DMS 273 (cell line): ENCODE measurements around the gene SPATC1L.

Experiments used
- DNase-seq: peaks from one replicate; lab custom pipeline; 2025; ENCODE audit not compliant: unreplicated experiment; lab: John Stamatoyannopoulos, UW

Gene SPATC1L

DNA sequence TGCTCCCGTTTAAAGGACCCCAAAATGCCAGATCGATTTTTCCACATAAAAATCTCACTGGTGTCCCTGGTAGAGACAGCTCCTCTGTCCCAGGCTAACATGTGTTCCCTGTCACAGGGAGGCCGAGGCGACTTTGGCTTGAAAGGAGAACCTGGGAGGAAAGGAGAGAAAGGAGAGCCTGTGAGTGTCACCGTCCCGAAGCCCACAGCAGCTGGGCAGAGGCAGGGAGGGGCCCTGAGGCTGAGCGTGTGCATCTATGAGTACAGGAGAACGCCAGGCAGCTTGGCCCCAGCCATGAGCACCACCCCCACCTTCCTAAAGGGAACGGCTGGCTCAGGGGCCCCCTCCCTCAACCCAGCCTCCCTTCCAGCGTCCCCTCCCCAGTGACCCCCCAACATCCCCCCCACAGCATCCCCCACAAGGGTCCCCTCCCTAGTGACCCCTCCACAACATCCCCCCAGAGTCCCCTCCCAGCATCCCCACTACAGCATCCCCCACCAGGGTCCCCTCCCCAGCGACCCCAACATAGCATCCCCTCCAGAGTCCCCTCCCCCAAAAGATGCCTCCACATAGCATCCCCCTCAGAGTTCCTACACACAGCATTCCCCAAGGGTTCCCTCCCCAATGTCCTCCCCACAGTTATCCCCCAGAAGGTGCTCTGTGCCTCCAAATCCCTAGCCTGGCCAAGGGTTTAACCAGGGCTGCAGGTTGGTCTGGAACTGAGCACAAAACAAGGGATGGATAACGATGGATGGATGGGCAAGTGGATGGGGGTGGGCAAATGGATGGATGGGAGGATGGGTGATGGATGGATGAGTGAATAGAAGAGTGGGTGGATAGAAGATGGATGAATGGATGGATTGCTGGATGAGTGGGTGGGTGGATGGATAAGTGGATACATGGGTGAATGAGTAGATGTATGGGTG lies 61.2 kb downstream of the SPATC1L start:
- no peak for DNase-seq

DNA sequence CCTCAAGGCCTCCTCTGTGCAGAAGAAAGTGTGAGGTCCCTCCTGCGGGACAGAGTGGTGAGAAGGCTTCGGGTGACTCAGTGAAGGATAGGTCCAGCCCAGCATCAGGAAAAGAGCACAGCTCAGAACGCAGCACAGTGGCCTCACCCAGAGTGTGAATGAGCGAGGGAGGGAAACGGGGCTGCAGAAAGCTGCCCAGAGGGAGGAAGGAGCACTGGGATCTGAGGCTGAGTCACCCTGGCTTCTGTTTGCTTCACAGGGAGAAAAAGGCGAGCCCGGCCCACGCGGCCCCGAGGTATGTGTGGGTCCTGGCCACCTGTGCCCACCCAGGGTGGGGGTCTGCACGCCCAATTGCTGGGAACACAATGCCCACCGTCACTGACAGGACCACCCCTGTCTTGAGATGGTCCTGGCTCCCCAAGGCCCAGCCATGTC lies 62.0 kb downstream of the SPATC1L start:
- no peak for DNase-seq

DNA sequence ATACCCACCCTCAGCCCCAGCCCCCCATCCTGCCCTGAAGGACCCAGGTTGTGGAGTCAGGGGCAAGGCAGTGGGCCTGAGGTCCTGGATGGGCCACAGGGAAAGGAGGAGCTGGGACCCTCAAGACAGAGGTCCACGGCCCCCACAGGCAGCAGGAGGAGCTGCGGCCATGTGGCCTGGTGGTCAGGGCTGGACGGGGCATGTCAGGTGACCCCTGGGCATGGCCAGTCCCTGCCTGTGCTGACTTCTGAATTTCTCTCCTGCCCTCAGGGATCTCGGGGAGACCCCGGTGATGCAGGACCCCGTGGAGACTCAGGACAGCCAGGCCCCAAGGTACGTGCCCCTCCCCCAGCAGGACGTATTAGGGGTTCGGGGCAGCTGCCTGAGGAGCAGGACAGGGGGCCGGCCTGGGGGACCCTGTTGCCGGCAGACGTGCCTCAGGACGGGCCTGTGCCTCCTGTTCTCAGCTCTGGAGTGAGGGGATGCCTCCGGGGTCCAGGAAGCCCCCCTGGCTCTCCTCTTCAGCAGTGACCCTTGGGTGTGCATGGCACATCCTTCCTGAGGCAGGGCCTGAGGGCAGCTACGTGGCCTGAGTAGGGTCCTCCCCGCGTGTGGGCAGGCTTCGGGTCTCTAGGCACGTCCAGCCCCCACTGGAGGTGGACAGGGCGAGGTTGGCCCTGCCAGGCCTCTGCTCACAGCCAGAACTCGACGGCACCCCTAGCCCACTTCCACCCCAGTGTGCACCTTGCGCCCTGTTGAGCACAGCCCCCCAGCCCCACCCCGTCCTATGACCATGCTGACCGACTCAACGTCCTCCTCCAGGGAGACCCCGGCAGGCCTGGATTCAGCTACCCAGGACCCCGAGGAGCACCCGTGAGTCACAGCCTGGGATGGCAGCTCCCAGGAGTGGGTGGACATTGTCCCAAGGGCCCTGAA lies 62.7 kb downstream of the SPATC1L start:
- no peak for DNase-seq

DNA sequence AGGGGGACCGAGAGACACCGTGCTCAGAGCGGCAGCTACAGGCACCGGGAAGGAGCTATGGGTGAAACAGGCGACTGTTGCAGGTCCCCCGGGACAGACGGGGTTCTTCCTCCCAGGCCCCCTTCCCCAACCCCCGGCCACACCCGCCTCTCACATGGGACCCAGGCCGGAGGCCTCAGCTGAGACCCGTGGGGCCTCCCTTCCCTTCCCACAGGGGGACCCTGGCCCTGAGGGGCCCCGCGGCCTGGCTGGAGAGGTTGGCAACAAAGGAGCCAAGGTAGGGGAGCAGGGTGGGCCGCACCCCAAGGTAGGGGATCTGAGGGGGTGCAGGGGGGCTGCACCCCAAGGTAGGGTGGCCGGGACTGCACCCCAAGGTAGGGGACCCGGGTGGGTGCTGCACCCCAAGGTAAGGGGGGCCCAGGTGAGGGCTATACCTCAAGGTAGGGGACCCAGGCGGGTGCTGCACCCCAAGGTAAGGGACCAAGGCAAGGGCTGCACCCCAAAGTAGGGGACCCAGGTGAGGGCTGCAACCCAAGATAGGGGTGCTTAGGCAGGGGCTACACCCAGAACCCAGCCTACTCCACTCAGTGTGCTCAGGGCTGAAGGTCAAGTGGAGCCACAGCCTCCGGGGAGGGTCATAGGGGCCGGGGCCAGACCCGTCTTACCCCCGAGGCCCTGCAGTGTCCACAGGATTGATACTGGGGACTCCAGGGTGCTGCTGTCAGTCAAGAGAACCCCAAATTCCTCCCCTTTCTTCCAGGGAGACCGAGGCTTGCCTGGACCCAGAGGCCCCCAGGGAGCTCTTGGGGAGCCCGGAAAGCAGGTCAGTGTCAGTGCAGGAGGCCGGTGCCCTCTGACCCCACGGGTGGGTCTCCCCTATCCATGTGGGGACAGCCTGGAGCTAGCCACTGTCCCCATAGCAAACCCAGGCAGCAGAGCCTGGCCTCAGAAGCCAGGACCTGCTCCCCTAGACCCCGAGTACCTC lies 63.7 kb downstream of the SPATC1L start:
- DNase-seq, result no peak

DNA sequence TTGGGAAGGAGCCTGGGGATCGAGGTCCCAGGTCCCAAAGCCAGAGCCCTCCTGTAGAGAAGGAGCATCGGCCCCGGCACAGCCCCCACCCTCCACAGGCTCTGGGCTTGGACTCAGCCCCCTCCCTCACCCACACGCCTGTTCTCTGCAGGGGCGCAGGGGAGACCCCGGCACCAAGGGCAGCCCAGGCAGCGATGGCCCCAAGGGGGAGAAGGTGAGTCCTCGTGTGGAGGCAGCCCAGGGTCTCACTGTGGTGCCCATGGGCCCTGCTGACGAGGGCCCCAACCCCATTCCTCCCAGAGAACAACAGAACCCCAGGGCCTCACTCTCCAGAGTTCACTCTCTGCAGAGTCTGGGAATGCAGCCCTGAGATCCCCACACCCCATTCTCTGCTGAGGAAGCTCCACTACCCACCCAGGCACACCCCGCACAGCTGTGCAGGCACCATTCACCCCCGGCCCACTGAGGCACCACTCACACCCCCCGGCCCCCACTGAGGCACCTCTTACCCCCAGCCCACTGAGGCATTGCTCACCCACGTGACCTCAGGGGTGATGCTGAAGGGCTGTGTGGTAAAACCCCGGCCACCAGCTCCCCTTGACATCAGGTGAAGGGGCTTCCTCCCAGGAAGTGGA lies 64.5 kb downstream of the SPATC1L start:
- no peak for DNase-seq

GRCh38 chr21:46119144-46119636 lies 65.1 kb downstream of the SPATC1L start:
- DNase-seq, result no peak

GRCh38 chr21:46118316-46119143 lies 65.7 kb downstream of the SPATC1L start:
- no peak for DNase-seq

- no peak for DNase-seq
Measured at GRCh38 chr21:46117586-46118315, 66.5 kb downstream of the SPATC1L start.

- DNase-seq, result no peak
Measured at GRCh38 chr21:46116776-46117585, 67.3 kb downstream of the SPATC1L start.

GRCh38 chr21:46116189-46116775 lies 68.0 kb downstream of the SPATC1L start:
- no peak for DNase-seq

DNA sequence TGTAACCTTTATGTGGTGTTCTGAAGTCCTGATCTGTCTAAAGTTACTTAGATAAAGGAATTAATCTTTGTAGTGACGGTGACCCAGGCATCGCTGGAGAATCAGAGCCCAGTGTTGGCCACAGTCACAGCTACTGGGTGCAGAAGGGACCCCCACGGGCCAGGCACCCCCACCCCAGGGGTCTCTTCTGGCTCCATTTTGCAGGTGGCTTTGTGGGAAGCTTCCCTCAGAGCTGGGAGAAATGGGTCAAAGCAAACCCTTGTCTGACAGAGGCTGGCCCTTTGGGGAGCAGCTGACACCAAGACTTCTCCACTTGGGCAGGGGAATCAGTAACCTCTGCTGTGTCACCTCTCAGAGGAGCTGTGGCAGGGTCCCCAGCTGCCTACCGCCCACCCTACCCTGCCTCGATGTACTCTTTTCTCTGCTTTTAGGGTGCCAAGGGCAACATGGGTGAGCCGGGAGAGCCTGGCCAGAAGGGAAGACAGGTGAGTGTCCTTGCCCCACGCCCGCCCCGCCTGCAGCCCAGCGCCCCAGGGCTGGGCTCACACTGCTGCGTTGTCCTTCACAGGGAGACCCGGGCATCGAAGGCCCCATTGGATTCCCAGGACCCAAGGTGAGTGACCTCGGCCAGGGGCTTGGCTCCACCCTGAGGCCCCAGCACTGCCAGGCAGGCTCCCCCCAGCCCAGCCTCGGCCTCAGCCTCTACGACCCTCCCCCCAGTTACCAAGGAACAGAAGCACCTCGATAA lies 68.6 kb downstream of the SPATC1L start:
- no peak for DNase-seq

- DNase-seq, result no peak
Measured at GRCh38 chr21:46114963-46115362, 69.3 kb downstream of the SPATC1L start.

- DNase-seq, result no peak
Measured at GRCh38 chr21:46113497-46114176, 70.6 kb downstream of the SPATC1L start.

DNA sequence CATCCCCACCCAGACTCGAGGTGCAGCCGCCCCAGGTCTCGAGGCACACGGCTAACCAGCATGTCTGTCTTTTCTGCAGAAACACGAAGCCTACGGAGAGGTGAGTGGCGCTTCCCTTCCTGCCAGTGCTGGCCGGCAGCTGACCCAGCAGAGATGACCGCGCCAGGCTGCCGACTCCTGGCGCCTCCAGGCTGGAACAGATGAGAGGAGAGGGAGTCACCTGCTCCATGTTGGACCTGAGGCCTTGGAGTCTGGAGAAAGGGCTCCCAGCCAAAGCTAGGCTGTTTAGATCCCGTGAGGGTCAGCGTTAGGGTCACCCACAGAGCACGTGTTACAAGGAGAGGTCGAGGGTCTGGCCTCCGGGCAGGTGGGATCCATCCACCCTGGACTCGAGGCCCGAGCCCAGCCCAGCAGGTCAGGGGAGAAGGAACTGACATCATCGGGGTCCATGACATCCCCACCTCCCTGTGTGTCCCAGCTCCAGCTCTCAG lies 71.5 kb downstream of the SPATC1L start:
- DNase-seq, result no peak

- no peak for DNase-seq
Measured at GRCh38 chr21:46111857-46112724, 72.2 kb downstream of the SPATC1L start.
